Neutrophil (primary cell): Measurements from ENCODE around the gene MCC.

ENCODE experiments used
- H3K27ac ChIP-seq: fragments of 200-600 bp; sonication (generic); 2 replicates; pipeline ENCODE4 v1.5.1; 2016; ENCODE audit warnings: mild to moderate bottlenecking, moderate library complexity
- H3K27me3 ChIP-seq: fragments of 200-600 bp; sonication (generic); 2 replicates; pipeline ENCODE4 v1.6.0; 2016; ENCODE audit warnings: mild to moderate bottlenecking
- H3K36me3 ChIP-seq: fragments of 200-600 bp; sonication (generic); 2 replicates; pipeline ENCODE4 v1.5.1; 2017
- H3K4me1 ChIP-seq, 2 experiments: fragments of 200-600 bp in 1 of 2; sonication (generic) in 1 of 2; 1 replicate in 1 of 2; 2 replicates in 1 of 2; pipeline versions ENCODE4 v1.5.1 to v1.6.1; 2013 to 2016; ENCODE audit warnings: low read depth in 1 of 2, low read length in 1 of 2, mild to moderate bottlenecking in 1 of 2, moderate library complexity in 1 of 2; ENCODE audit not compliant: control insufficient read depth in 1 of 2, insufficient read depth in 1 of 2
- H3K4me3 ChIP-seq, 2 experiments: fragments of 200-600 bp in 1 of 2; sonication (generic) in 1 of 2; 1 replicate in 1 of 2; 2 replicates in 1 of 2; pipeline ENCODE4 v1.5.1; 2013 to 2016; ENCODE audit warnings: low read depth in 1 of 2, low read length in 1 of 2, mild to moderate bottlenecking in 1 of 2, moderate library complexity in 1 of 2
- H3K9me3 ChIP-seq: fragments of 200-600 bp; sonication (generic); 2 replicates; pipeline ENCODE4 v1.5.1; 2016
- TF ChIP-seq, protein P1 (sequence below): fragments of 200-600 bp; sonication (generic); IDR thresholded peaks from 2 replicates; pipeline ENCODE4 v1.5.1; 2016; ENCODE audit warnings: antibody characterized with exemption

The MCC gene

DNA sequence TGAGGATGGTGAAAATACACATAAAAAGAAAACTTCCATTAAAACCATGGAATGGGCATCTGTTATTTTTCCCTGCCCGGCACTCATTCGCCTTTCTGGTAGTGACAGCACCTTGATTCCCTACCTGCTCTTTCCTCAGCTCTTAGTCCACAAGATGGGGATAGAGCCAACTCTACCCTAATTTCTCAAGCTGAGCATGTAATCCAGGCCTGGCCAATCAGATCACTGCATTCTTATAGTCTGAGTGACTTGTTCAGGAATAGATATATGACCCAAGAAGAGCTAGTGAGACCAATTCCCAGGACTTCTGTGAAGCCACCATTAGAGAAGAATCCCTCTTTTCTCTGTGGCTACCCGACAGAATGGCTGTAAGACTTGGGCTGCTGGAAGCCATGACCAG lies 111.6 kb downstream of the MCC start:
- peaks cover 87% of the 10 kb centered on the region for H3K27me3 ChIP-seq
- no peaks in the 10 kb centered on the region for H3K9me3 ChIP-seq
- H3K36me3 ChIP-seq: no peaks in the 10 kb centered on the region
- peaks cover 8 to 16% of the 10 kb centered on the region in 2 experiments for H3K4me1 ChIP-seq
- H3K27ac ChIP-seq: no peak overlapping the region
- no peak overlapping the region for H3K4me3 ChIP-seq
- TF ChIP-seq, protein P1, sequence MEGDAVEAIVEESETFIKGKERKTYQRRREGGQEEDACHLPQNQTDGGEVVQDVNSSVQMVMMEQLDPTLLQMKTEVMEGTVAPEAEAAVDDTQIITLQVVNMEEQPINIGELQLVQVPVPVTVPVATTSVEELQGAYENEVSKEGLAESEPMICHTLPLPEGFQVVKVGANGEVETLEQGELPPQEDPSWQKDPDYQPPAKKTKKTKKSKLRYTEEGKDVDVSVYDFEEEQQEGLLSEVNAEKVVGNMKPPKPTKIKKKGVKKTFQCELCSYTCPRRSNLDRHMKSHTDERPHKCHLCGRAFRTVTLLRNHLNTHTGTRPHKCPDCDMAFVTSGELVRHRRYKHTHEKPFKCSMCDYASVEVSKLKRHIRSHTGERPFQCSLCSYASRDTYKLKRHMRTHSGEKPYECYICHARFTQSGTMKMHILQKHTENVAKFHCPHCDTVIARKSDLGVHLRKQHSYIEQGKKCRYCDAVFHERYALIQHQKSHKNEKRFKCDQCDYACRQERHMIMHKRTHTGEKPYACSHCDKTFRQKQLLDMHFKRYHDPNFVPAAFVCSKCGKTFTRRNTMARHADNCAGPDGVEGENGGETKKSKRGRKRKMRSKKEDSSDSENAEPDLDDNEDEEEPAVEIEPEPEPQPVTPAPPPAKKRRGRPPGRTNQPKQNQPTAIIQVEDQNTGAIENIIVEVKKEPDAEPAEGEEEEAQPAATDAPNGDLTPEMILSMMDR: no peak

DNA sequence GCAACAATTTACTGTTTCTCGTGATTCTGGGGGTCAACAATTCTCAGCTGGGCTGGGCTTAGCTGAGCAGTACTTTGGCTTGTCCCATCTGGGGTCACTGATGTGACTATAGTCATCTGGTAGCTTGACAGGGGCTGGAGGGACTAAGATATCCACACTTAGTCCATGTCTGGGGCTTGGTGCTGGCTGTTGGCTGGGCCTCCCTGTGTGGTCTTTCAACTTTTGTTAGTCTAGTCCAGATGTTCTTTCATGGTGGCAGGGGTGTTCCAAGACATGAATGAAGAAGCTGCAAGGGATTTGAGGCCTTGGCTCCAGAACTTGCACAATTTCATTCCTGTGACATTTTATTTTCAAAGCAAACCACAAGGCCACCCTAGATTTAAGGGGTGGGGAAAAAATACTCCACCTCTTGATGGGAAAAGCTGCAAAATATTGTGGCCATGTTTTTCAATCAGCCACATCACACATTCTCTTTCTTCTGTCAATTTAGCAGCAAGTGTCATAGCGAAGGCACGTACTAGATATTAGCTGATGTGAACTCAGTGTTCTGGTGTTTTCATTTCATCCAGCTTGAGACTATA lies 112.7 kb downstream of the MCC start:
- Histone ChIP-seq H3K27ac (no peak overlapping the region), H3K36me3 (no peaks in the 10 kb centered on the region), H3K27me3 (peaks cover 87% of the 10 kb centered on the region), H3K4me1 (peaks cover 8 to 16% of the 10 kb centered on the region in 2 experiments), H3K4me3 (no peak overlapping the region), H3K9me3 (no peaks in the 10 kb centered on the region)
- TF ChIP-seq, protein P1: no peak

DNA sequence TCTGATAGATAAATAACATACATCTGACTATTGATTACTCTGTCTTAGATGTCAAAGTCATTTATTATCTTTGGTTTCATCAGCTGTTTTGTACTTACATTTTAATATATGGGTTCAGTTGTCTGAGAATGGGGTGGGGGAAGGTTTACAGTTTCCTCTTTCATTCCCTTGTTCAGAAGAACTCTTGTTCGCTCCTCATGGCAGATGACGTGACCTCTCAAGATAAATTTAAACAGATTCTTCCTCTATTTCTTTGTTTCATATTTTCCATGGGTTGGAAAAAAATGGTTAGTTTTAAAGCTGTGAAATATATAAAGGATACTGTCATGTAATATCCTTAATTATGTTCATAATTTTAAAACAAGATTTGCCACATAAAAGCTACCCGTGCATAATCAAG lies 114.8 kb downstream of the MCC start:
- H3K4me1 ChIP-seq: peaks cover 7 to 8% of the 10 kb centered on the region in 2 experiments
- no peak overlapping the region for H3K4me3 ChIP-seq
- H3K36me3 ChIP-seq: no peaks in the 10 kb centered on the region
- TF ChIP-seq, protein P1: no peak
- no peaks in the 10 kb centered on the region for H3K9me3 ChIP-seq
- peaks cover 90% of the 10 kb centered on the region for H3K27me3 ChIP-seq
- no peak overlapping the region for H3K27ac ChIP-seq

DNA sequence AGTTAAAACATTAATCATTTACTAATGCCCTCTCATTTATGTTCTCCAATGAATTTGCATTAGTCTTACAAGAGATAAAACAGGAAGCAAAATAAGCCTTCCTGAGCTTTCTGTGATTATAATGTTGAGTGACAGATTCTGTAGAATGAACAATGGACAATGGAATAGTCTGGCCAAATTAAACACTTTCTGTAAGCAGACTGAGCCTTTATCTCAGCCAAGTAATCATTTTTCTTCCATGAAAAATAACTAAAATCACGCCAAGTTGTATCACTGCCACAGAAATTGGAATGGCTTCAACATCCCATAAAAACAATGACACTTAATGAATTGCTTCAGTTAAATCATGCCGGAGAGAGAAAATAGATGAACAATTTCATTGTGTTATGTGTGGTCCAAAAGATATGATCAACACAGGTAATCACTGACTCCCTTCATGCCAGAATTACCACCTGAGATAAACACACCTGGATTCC lies 116.5 kb downstream of the MCC start:
- Histone ChIP-seq H3K36me3 (no peaks in the 10 kb centered on the region), H3K27me3 (peaks cover 84% of the 10 kb centered on the region), H3K9me3 (no peaks in the 10 kb centered on the region), H3K4me1 (no peaks in the 10 kb centered on the region), H3K27ac (no peak overlapping the region), H3K4me3 (no peak overlapping the region)
- TF ChIP-seq, protein P1: no peak

DNA sequence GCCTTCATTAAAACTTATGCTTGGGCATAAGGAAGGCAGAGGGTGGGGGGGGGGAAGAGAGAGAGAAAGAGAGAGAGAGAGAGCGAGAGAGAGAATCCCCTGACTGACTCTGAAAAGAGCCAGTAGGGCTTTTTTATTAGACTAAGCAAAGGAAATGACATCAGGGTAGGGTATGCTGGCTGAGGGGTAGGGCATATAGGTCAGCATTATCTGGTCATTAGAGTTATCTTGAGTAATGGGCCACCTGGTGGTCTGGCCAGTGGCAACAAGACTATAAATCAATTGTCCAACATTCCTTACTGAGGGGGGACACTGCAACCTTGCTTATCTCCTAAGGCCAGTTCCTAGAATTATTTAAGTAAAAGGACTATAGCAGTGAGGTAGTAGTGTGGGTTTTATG lies 120.7 kb downstream of the MCC start:
- TF ChIP-seq, protein P1: no peak
- H3K36me3 ChIP-seq: no peaks in the 10 kb centered on the region
- no peaks in the 10 kb centered on the region for H3K9me3 ChIP-seq
- no peak overlapping the region for H3K4me3 ChIP-seq
- H3K4me1 ChIP-seq: no peaks in the 10 kb centered on the region
- H3K27ac ChIP-seq: no peak overlapping the region
- H3K27me3 ChIP-seq: peaks cover 53% of the 10 kb centered on the region
